Measurements from ENCODE around the gene TPD52L2.

DNA sequence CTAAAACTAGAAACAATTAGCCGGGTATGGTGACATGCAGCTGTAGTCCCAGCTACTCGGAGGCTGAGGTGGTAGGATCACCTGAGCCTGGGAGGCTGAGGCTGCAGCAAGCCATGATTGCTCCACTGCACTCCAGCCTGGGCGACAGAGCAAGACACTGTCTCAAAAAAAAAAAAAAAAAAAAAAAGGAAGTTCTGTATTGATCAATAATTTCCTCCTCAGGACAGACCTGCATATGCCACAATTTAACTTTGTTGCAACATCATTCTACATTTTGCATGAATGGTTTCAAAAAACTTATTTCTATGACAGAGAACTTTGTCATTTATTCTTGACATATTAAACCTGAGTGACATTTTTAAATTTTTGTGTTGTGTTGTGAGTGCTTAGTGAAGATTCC, 35.3 kb downstream of the TPD52L2 start:
- TF ChIP-seq, protein P1, sequence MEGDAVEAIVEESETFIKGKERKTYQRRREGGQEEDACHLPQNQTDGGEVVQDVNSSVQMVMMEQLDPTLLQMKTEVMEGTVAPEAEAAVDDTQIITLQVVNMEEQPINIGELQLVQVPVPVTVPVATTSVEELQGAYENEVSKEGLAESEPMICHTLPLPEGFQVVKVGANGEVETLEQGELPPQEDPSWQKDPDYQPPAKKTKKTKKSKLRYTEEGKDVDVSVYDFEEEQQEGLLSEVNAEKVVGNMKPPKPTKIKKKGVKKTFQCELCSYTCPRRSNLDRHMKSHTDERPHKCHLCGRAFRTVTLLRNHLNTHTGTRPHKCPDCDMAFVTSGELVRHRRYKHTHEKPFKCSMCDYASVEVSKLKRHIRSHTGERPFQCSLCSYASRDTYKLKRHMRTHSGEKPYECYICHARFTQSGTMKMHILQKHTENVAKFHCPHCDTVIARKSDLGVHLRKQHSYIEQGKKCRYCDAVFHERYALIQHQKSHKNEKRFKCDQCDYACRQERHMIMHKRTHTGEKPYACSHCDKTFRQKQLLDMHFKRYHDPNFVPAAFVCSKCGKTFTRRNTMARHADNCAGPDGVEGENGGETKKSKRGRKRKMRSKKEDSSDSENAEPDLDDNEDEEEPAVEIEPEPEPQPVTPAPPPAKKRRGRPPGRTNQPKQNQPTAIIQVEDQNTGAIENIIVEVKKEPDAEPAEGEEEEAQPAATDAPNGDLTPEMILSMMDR (IDR thresholded peaks at IDR 0.05; ENCODE audit: low read length) = no peak
- no peak for TF ChIP-seq EZH2 (IDR thresholded peaks at IDR 0.05; ENCODE audit: borderline replicate concordance, low read length)

Data from OCI-LY1 (cell line).